ENCODE results near the gene ERBB4.

Gene ERBB4

DNA sequence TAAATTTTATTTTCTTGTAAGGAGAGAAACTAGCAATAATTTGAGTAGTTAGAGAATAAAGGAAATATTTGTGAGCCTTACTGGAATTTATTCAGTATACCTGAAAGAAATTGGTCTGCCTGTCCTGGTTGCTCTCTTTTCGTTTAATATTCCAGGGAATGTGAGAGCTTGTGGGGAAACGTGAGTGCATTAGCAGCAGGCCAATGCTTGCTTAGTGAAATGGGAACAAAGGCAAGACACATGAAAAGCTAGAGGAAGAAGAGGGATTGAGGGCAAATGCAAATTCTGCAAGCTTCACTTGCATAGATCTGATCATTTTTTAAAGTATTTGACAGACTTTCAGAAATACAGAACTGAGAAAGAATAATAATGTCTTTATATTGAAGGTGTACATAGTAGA, 111.0 kb downstream of the ERBB4 start:
- DNase-seq (ENCODE audit: low spot score), result no peak

DNA sequence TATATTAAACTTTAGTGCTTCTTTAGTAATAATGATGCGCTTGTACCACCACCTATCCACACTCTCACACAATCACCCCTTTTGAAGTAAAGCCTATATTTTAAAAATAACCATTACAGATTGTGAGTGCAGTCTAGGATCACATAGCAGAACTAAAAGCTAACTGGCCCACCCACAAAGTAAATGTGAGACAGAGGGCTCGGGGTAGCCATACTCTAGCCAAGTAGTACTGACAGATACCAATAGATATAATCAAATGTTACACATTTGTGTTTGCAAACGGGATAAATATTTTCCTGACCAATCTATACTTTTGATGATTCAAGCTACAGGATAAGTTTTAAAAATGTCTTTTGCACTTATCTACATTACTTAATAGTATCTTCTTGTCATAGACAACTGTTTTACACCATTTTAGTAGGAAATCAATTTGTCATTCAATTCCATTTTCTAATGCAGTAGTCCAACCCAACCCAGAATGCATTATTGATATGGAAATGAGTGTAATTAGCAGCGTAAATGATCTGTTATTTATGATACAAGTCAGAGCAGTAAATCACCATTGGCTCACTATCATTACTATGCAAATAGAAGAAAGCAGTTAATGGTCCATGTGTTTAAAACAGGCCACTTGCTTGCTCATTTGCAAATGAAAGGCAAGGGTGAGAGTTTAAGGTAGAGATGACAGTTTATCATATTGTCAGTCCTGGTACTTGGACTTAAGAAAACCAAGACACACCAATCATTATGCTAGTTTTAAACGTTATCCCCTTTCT, 111.8 kb downstream of the ERBB4 start:
- DNase-seq (ENCODE audit: low spot score), result no peak

DNA sequence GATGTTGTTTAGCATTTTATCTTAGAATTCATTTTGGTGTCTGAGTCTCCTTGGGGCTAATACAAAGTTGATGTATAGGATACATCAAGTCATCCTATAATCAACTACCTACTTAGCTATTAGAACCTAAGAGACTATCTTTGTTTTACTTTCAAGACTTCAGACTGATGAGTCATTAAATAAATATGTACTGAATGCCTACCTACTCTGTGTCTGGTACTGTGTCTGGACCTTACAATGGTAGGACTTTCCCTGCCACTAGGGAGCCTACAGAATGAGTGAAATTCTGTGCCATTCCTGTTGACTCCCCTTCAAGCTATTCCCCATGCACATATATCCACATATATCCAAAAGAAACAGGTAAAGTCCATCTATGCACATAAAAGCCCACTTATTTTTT, 114.5 kb downstream of the ERBB4 start:
- no peak for DNase-seq (ENCODE audit: low spot score)

DNA sequence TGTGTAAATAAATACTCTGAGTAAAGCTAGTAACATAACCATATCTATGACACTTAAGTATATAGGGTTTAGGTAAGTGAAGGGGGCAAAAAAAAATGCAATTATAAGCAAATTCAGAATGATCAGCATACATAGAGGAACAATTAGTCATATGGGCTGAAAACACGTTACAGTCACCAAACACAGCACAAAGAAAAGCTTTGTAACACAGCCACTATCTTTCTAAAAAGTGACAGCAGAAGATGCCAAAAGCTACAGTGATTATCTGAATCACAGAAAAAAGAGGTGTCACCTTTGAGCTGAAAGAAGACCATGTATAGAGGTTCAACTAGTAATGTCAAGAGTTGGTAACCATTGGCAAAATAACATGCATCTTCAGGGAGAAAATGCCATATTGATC, 115.5 kb downstream of the ERBB4 start:
- DNase-seq (ENCODE audit: low spot score), result no peak

DNA sequence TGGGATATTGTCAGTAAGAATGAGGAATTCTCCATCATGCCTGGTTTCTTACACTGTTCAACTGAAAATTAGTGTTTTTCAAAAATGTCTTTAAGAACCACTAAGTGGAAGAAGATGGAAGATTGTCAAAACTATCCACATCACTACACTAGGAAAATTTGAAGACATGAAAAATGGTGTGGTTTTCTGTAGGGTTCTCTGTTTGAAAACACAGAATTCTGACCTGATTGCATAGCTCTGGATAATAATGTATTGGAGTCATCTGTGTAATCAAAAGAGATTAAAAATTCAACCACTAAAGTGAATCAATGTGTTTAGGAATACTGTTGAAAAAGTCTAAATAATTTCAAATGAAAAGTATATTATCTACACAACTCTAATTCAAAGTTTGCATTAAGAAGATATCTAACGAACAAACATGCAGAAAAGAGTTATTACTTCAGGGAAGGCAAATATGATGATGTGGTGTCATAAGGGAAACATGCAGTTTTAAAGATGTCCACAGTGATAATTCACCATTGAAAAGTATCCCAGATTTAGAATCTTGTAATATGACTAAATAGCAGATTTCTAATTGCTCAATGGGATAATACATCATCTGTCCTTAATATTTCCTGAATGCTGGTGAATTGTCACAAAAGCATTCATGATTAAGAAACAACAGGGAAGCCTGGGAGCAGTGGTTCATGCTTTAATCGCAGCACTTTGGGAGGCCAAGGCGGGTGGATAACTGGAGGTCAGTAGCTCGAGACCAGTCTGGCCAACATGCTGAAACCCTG, 116.9 kb downstream of the ERBB4 start:
- DNase-seq (ENCODE audit: low spot score), result no peak

DNA sequence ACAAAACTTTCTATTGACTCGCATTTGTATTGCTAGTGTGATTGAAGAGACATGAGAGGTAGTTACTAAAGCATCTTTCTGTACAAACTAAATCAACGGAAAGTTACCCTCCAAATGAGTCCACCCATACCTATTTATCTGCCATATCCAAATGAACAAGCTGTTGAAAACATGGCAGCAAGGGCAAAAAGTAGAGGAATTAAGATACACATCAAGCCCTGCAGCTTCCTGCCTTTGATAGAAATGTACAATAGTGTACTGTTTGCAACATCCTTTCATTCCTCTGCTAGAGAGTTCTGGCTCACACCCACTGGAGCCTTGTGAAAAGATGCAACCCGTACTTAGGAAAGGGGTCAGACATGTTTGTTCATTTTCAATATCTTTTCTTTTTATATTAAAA, 122.5 kb downstream of the ERBB4 start:
- DNase-seq (ENCODE audit: low spot score), result no peak

DNA sequence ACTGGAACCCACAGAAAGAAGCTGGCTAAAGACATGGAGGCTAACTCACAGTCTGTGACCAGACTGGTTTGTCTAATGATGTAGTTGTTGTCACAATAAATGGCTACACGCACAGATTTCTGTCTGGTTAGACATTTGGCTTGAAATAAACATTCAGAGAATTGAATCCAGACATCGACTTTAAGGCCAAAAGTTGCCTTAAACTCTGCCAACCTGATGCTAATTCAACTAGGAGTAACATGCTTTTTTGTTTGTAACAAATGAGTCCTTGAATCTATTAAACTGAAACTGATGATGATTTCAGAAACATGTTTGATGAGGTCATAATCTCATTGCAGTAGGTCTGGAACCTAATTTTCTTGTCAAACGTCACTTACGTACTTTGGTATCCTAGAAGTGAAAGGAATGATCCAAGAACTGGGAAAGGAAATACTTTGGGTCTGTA, 123.8 kb downstream of the ERBB4 start:
- no peak for DNase-seq (ENCODE audit: low spot score)

DNA sequence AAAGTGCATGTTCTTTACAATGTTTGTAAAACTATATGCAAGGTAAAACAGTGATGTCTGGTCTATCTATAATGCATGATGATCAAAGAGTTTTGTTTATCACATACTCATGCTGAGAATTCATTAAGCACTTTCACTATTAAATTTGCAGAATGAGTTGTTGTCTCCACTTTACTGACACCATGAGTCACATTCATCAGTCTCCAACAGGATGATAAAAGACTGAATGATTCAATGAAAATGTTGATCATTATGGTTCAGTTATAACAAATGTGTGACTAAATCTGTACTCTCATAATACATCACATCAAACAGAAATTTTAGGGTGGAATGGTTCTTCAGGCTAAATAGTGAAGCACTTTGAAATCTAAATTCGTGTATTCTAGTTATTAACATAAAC, 129.0 kb downstream of the ERBB4 start:
- no peak for DNase-seq (ENCODE audit: low spot score)

DNA sequence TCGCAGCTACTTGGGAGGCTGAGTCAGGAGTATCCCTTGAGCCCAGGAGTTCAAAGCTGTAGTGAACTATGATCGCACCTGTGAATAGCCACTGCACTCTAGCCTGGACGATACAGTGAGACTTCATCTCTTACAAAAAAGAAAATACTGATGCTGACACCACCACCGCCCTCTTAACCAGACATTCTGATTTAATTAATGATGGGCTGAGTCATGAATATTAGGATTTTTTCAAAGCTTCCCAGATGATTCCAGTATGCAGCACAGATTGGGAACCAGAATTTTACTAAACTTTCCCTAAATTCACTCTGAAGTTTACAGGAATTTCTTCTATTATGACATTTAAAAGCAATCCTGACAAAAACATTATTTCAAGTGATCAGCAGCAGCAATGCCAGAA, 130.1 kb downstream of the ERBB4 start:
- no peak for DNase-seq (ENCODE audit: low spot score)

DNA sequence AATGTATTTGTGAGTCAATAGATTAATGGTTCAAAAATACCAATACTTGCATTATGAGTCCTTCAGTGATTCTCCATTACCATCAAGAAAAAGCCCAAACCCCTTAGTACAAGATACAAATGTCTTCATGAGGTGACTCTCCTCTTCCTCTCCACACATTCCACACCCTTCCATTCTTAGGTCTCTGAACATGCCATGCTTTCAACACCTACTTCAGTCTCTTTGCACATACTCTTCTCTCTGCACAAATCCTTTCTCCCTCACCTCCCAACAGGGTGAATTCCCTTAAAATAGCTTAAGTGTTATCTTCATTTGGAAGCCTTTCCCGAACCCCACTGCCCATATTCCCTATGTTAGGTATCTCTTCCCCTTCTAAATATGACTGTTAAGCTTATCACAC, 131.9 kb downstream of the ERBB4 start:
- DNase-seq (ENCODE audit: low spot score), result no peak

DNA sequence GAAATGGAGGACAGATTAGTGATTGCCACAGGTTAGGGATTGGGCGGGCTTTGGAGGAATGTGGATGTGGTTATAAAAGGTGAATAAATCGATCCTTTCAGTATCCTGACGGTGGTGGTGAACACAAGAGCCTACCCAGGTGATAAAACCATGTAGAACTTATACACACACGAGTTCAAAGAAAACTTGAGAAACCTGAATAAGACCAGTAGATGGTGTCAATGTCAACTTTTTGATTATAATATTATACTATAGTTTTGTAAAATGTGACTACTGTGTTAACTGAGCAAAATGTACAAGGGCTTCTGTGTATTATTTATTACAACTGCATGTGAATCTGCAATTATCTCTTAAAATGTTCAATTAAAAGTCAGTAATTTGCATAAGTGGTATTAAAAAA, 136.3 kb downstream of the ERBB4 start:
- DNase-seq (ENCODE audit: low spot score), result no peak

DNA sequence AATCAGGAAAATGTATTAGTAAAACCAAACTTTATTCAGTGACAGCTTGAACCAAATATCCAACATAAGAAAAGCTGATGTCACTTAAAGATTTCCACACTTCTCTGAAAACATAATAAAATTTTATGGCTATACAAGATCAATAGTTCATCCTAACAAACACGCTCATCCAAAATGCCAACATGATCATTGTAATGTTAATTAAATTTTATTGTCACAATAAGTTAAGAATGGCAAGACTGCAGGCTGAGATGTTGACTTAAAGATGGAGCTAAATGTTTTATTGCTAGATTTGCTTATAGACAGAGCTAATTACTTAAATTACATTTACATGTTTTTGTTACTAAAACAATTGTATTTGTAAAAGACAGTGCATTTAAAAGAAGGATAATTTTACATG, 140.3 kb downstream of the ERBB4 start:
- no peak for DNase-seq (ENCODE audit: low spot score)

DNA sequence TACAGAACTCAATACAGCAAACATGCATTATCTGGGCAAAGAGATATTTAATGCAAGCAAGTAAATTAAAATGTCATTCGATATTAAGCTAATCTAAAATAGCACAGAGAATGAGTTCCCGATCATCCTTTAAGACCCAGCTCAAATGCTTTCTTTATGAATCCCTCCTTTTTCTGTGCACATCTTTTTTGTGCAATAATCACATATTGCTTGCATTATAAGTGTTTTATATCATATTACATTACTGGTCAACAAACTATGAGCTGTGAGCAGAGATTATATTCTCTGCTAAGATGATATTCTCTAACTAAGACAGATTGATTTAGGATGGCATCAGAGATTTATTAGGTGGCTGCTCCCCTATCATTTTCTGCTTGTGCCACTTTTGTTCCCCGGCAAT, 146.1 kb downstream of the ERBB4 start:
- DNase-seq (ENCODE audit: low spot score), result no peak

DNA sequence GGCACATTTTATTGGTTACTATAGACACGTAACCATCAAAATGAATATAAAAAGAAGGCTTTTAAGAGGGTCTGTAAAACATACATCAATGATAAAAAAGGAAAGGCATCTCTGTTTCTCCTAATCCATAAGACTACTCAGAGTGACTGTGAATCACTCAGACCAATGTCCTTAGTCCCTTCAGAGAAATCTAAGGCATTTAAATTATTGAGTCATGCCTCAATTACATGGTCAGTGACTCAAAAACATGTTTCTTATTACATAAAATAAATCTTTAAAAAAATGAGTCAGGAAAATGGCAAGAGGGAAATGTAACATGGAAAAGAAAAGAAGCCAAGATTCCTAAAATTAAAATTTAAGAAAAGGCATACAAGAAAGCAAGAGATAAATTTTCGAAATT, 146.6 kb downstream of the ERBB4 start:
- DNase-seq (ENCODE audit: low spot score), result no peak

DNA sequence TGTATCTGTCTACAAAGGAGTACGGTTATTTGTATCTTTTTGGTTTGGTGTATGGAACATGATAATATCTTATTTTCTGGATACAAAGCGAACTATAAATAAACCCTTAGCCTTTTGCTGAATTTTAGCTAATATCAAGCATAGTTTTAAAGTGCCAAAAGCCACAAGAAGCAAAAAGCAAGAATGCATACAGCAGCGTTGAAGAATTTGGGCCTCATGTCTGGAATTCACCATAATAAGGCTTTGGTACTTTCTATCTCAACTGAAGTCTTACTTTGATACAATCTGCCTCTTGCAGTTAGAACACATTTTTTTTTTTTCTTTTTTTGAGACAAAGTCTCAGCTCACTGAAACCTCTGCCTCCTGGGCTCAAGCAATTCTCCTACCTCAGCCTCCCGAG, 151.5 kb downstream of the ERBB4 start:
- no peak for DNase-seq (ENCODE audit: low spot score)

DNA sequence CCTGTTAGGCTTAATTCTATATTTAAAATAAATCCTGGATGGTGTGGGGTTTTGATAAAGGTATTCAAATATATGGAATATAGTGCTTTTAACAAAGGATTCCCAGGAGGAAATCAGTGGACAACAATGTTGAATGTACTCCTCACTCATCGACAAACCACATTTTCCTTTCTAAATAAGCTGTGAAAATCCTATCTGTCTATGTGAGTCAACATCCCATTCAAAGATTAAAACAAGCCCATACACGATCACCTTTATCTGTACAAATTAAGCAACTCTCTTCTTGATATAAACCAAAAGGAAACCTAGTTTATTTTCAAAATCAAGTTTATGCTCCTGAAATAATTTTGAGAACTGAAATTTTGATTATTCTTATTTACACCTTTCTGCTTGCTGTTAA, 153.4 kb downstream of the ERBB4 start:
- DNase-seq (ENCODE audit: low spot score), result no peak

DNA sequence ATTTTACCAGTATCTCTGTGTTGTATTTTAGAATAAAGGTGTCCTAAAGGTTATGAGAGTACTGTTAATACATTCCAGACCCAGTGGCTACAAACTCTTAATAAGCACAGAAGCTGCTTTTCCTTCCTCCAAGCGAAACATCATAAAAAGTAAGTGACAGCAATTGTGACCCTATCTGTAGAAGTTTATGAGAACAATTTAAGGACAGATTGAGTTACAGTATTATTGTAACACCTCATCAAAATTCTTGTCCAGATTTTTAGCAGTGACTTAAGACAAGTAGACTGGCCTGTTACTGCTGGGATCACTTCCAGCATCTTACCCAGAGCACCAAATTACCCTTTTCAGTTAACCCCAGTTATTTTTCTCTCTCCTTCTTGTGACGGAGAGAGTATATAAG, 154.6 kb downstream of the ERBB4 start:
- DNase-seq (ENCODE audit: low spot score), result no peak

DNA sequence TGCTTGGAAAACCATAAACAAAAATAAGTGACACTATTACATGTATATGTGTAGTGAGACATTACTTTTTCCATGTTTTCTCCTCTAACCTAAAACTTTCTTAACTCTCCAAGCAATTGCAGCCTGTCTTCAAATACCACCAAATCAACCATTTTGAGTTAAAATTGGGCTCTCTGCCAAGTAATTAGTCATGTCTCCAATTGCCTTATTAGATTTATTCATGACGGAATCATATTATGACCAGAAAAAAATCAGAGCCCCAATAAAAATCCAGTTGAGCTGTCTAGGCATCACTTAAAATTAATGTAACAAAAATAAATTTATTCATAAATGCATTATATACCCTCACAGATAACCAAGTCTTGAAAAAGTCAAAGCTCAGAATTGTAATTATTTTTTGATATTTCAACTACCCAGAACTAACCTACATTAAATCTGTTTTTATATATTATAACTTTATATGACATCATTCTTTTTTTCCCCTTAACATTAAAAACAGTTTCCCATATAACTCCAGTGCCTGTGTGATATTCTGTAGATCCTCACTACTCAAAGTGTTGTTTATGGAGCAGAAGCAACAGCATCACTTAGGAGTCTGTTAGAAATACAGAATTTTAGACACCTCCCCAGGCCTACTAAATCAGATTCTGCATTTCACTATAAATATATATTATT, 157.0 kb downstream of the ERBB4 start:
- no peak for DNase-seq (ENCODE audit: low spot score)

DNA sequence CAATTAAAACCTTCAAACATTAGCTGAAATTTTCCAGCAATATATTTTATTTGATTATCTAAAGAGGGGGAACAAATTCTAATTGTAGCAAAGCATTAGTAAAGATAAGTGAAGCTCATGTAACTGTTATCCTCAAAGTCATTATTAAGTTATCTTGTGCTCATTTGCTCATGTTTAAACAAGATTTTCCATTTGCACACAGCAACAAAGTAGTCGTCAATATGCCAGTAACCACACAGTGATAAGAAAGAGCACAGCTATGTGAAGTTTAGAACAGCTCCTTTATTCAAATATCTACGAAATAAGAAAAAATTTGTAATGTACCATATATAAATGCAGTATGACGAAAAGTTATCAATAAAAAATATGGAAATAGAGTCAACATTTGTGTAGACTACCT, 159.5 kb downstream of the ERBB4 start:
- DNase-seq (ENCODE audit: low spot score), result no peak

DNA sequence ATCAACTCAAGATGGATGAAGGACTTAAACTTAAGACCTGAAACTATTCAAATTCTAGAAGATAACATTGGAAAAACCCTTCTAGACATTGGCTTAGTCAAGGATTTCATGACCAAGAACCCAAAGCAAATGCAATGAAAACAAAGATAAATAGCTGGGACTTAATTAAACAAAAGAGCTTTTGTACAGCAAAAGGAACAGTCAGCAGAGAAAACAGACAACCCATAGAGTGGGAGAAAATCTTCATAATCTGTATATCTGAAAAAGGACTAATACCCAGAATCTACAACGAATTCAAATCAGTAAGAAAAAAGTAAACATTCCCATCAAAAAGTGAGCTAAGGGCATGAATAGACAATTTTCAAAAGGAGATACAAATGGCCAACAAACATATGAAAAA, 171.2 kb downstream of the ERBB4 start:
- DNase-seq (ENCODE audit: low spot score), result no peak

DNA sequence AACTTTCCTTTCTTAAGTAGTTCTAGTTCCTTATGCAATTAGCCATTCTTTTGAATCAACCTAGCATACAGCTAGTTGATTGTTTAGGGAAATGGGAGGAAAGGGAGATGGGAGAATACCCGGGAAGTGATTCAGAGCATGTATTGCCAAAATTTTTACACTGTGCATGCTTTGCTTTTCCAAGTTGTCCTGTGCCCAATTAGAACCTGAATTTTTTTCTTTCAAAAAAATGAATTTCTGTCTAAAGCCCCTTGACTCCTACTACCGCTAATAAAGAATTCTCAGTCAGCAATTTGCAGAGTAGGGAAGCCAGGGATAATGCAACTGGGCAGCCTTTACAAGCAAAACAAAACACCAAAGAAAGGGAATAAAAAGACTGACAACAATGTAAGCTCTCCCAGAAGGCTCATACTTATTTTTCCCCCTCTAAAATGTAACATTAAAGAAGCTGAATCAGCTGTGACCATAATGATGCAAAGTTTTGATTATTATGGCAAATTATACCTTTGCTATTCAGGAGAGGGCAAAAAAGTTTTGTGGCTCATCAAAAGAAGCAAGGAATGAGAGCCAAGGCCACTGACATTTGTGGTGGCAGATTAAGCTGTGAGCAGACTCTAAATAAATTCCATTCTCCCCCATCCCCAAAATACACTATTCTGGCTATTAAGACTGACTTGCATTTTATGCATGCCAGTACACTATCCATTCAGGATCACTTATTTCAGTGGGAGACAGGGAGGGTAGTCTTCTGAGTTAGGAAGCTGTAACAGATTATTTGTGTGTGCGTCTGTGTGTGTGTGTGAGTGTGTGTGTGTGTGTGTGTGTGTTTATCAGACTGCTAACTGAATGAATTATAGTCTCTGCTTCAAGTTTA, 174.3 kb downstream of the ERBB4 start:
- no peak for DNase-seq (ENCODE audit: low spot score)

DNA sequence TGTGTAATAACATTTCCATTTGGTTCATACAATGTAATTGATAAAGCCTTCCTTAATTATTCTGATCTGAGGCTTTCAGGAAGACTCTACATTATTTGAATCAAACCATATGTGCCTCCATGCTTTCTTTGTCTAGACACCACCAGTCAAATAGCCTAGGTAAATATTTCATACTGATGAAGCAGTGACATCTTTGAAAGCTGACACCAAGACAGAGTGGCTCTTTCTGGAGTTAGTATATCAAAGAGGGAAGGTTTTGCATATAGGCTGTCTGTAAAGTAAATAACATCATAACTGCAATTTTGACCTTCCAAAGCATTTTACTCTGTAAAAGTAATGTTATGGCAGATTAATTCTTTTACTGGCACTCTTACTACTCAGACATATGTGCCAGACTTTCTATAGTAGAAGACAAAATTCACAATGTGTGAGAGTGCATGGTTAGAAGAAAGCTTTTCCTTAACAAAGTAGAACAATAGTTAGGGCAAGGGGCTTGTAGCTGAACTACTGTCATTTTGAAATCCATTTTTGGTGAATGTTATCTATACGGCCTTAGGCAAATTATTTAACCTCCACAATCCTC, 177.3 kb downstream of the ERBB4 start:
- no peak for DNase-seq (ENCODE audit: low spot score)

All from hematopoietic multipotent progenitor cell treated with erythropoietin and hydrocortisone succinate and interleukin-3 and kit ligand, for 17 days (in vitro differentiated cells).